ENCODE measurements around the gene MREG.

MREG gene

GRCh38 chr2:215917953-215918620 lies 95.3 kb downstream of the MREG start:
- no peak for DNase-seq

- DNase-seq: no peak
Measured at GRCh38 chr2:215915441-215915840, 97.9 kb downstream of the MREG start.

GRCh38 chr2:215914777-215915165 lies 98.6 kb downstream of the MREG start:
- no peak for DNase-seq

- DNase-seq: no peak
Measured at GRCh38 chr2:215914054-215914776, 99.1 kb downstream of the MREG start.

- no peak for DNase-seq
Measured at GRCh38 chr2:215912299-215912842, 101.0 kb downstream of the MREG start.

GRCh38 chr2:215911301-215912085 lies 101.9 kb downstream of the MREG start:
- DNase-seq: no peak

GRCh38 chr2:215910180-215910579 lies 103.2 kb downstream of the MREG start:
- no peak for DNase-seq

- no peak for DNase-seq
Measured at GRCh38 chr2:215907147-215907546, 106.2 kb downstream of the MREG start.

GRCh38 chr2:215906458-215906857 lies 106.9 kb downstream of the MREG start:
- no peak for DNase-seq

- no peak for DNase-seq
Measured at GRCh38 chr2:215905691-215906090, 107.7 kb downstream of the MREG start.

- no peak for DNase-seq
Measured at GRCh38 chr2:215904101-215904500, 109.2 kb downstream of the MREG start.

- no peak for DNase-seq
Measured at GRCh38 chr2:215903203-215903602, 110.1 kb downstream of the MREG start.

GRCh38 chr2:215901796-215902195 lies 111.6 kb downstream of the MREG start:
- DNase-seq: no peak

GRCh38 chr2:215900843-215901242 lies 112.5 kb downstream of the MREG start:
- no peak for DNase-seq

- DNase-seq: no peak
Measured at GRCh38 chr2:215900203-215900611, 113.1 kb downstream of the MREG start.

- DNase-seq: no peak
Measured at GRCh38 chr2:215899141-215900074, 113.9 kb downstream of the MREG start.

- DNase-seq: no peak
Measured at GRCh38 chr2:215898363-215898762, 115.0 kb downstream of the MREG start.

GRCh38 chr2:215896921-215897320 lies 116.4 kb downstream of the MREG start:
- DNase-seq: no peak

- DNase-seq: no peak
Measured at GRCh38 chr2:215895330-215895729, 118.0 kb downstream of the MREG start.
